A673 (cell line): ENCODE measurements around the gene HAVCR2.

Experiments used
- CTCF ChIP-seq: fragments of 300-800, 200-600 bp; sonication (generic); conservative IDR thresholded peaks from 2 replicates; pipeline ENCODE4 v1.5.1; 2017; ENCODE audit warnings: low read depth, mild to moderate bottlenecking, antibody characterized with exemption, low read length, moderate library complexity, mixed read lengths
- EZH2 ChIP-seq: fragments of 200-600 bp; sonication (generic); IDR thresholded peaks from 2 replicates; pipeline ENCODE4 v1.6.1; 2017; ENCODE audit warnings: borderline replicate concordance, low read depth, mild to moderate bottlenecking, mixed read lengths, antibody characterized with exemption, low read length; ENCODE audit not compliant: poor library complexity, severe bottlenecking

GRCh38 chr5:157068785-157069184 lies 40.1 kb downstream of the HAVCR2 start:
- no peak for TF ChIP-seq CTCF
- no peak for TF ChIP-seq EZH2
